Stomach (tissue), 19 donors: ENCODE data around the gene F5. TPM values are rescaled to one million over a fixed set of nuclear protein-coding genes. Genes with fewer than 3 reads are reported as not detected.
A peak's percentile ranks its signal among the peaks of the same experiment; 100 is the strongest.

Experiments used
- DNase-seq, 2 donors: peaks; one replicate each; pipeline versions ENCODE4 v3.0.0 to v3.0.0-alpha.2; 2013 to 2019
- H3K27ac ChIP-seq, 5 donors: fragments of 200-600 bp in 4 of 5; sonication (generic) in 4 of 5; one replicate each; pipeline ENCODE4 v1.5.1; 2013 to 2019; ENCODE audit warnings: mild to moderate bottlenecking in 1 of 5, moderate library complexity in 1 of 5
- H3K27me3 ChIP-seq, 3 donors: fragments of 200-600 bp; sonication (generic); one replicate each; pipeline ENCODE4 v1.5.1; 2017 to 2019; ENCODE audit warnings: mixed run types in 1 of 3
- H3K36me3 ChIP-seq, 4 donors: fragments of 200-600 bp; sonication (generic); 1 replicate in 3 of 4; 2 replicates in 1 of 4; pipeline ENCODE4 v1.5.1; 2016 to 2019
- H3K4me1 ChIP-seq, 4 donors: fragments of 200-600 bp; sonication (generic); one replicate each; pipeline ENCODE4 v1.5.1; 2016 to 2019
- H3K4me3 ChIP-seq, 4 donors: fragments of 200-600 bp; sonication (generic) in 3 of 4; one replicate each; pipeline ENCODE4 v1.5.1; 2016 to 2019; ENCODE audit warnings: mild to moderate bottlenecking in 1 of 4
- H3K9me3 ChIP-seq, 4 donors: fragments of 200-600 bp; sonication (generic); one replicate each; pipeline ENCODE4 v1.5.1; 2016 to 2019
- CTCF ChIP-seq, 7 experiments: fragments of 450-650 bp in 4 of 7; fragments of 200-600 bp in 3 of 7; sonication (generic) in 3 of 7; IDR thresholded peaks; one replicate each; pipeline ENCODE4 v1.5.1; 2016 to 2019; ENCODE audit warnings: antibody characterized with exemption in 7 of 7, control low read depth in 2 of 7, mild to moderate bottlenecking in 1 of 7
- EP300 ChIP-seq: sonication (generic); formaldehyde crosslinking; IDR thresholded peaks from one replicate; pipeline ENCODE4 v1.6.1; 2017; ENCODE audit warnings: antibody characterized with exemption
- POLR2A ChIP-seq, 4 donors: fragments of 450-650 bp; IDR thresholded peaks; one replicate each; pipeline ENCODE4 v1.6.1; 2016; ENCODE audit warnings: antibody characterized with exemption in 4 of 4, control low read depth in 2 of 4, mild to moderate bottlenecking in 1 of 4, moderate library complexity in 1 of 4
- POLR2AphosphoS5 ChIP-seq, 3 donors: sonication (generic); formaldehyde crosslinking; IDR thresholded peaks; one replicate each; pipeline ENCODE4 v1.6.1; 2016; ENCODE audit warnings: antibody characterized with exemption in 3 of 3
- WGBS, 5 donors: extraction: QIAGEN DNeasy Blood & Tissue Kit in 3 of 5; methylation state at CpG; one replicate each; pipeline versions ENCODE4 v1.1.5 to v1.1.7; 2013 to 2018; 5-methylcytosine and 5-hydroxymethylcytosine counted together
- intact Hi-C: fragments of 100-400 bp; cut with DNase I; formaldehyde crosslinking; loops from one replicate; pipeline ENCODE4 v1.15.1; 2023; ENCODE audit warnings: low total_unique reads
- long read RNA-seq, 10 donors: transcript quantifications; one replicate each; lab custom pipeline, GENCODE V29; 2026
- polyA plus RNA-seq, 3 donors: library from polyadenylated mRNA; stranded (reverse); fragments of 200-250 nt; gene quantifications; one replicate each; pipeline ENCODE4 v1.2.3, GENCODE V29; 2013
- total RNA-seq, 5 donors: library from RNA; depleted of rRNA; stranded (reverse); fragments of >200 nt; gene quantifications; one replicate each; pipeline versions ENCODE4 v1.1.0 to v1.2.3, GENCODE V29; 2014 to 2016
- donor health status: healthy with polysubstance abuse.
- donor health status: Bipolar disorder and iron deficiency.
- donor health status: healthy.

F5 gene
- total RNA-seq (1 to 10 TPM in 2 of 5 donors, under 1 TPM in 1, not detected in 2; 0.87 to 4.8 (median 1.2) TPM), polyA plus RNA-seq (1 to 10 TPM in 1 of 3 donors, under 1 TPM in 2; 0.06 to 2.6 (median 0.53) TPM)
- long read RNA-seq, donor 1, result 0 reads
- long read RNA-seq, donor 2, result 0 reads
- long read RNA-seq, donor 3, result 0 reads
- long read RNA-seq, donor 4, result 0 reads
- long read RNA-seq, donor 5, result 0 reads
- long read RNA-seq, donor 6, result 0 reads
- long read RNA-seq, donor 7, result 0 reads
- long read RNA-seq, donor 8, result 0 reads
- long read RNA-seq, donor 9, result 0 reads
- long read RNA-seq, donor 10, result 0 reads

- no peaks in the 10 kb centered on the region for H3K9me3 ChIP-seq
- intact Hi-C loops, result no loop called here
- 13 to 24% (median 22%) methylated on average over 15 of the region's 15 CpGs for WGBS, 5 donors
- H3K36me3 ChIP-seq, result no peaks in the 10 kb centered on the region
- H3K27me3 ChIP-seq, result peaks cover 0 to 11% (median 0%) of the 10 kb centered on the region in 3 donors
- DNase-seq, result peak; percentile 82 to 91
- peaks cover 8 to 14% (median 10%) of the 10 kb centered on the region in 4 donors for H3K4me1 ChIP-seq
- peak within 1 kb of the TSS in 2 of 5 donors; percentile 5 to 41 for H3K27ac ChIP-seq
- H3K4me3 ChIP-seq, result peak within 1 kb of the TSS; percentile 3 to 27 (median 15)
- TF ChIP-seq POLR2A (IDR thresholded peaks at IDR 0.05), result no peak
- TF ChIP-seq EP300, result no peak
- peak in 4 of 7 experiments; percentile 20 to 44 (median 28) for TF ChIP-seq CTCF (IDR thresholded peaks at IDR 0.05)
- TF ChIP-seq POLR2AphosphoS5 (IDR thresholded peaks at IDR 0.05), result peak in 2 of 3 donors; percentile 27 to 29
Measured at GRCh38 chr1:169586395-169587255, at the start of gene F5. Gene F5, minus strand, starts transcription at chr1:169586481. Its CDS starts 95 bp downstream, at chr1:169586386.

DNA sequence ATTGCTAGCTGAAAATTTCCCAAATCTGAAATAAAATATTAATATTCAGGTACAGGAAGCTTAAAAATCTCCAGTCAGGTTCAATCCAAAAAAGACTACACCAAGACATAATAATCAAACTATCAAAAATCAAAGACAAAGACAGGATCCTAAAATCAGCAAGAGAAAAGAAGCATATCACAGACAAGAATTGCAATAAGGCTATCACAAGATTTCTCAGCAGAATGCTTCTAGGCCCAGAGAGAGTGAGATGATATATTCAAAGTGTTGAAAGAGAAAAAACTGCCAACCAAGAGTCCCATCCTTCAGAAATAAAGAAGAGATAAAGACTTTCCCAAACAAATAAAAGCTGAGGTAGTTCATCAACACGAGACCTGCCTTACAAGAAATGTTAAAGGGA, 48.6 kb upstream of the F5 start:
- WGBS, 5 donors, result 70 to 80% (median 74%) methylated on average over 1 of the region's 1 CpG
- intact Hi-C loops, result no loop called here
- DNase-seq, result no peak
- H3K36me3 ChIP-seq, result no peaks in the 10 kb centered on the region
- no peaks in the 10 kb centered on the region for H3K4me1 ChIP-seq
- H3K27me3 ChIP-seq, result no peaks in the 10 kb centered on the region
- no peak overlapping the region for H3K4me3 ChIP-seq
- peaks cover 11 to 47% (median 42%) of the 10 kb centered on the region in 4 donors for H3K9me3 ChIP-seq
- TF ChIP-seq EP300 (no peak), POLR2AphosphoS5 (IDR thresholded peaks at IDR 0.05) (no peak), CTCF (IDR thresholded peaks at IDR 0.05) (no peak), POLR2A (IDR thresholded peaks at IDR 0.05) (no peak)
- H3K27ac ChIP-seq, result no peak overlapping the region

DNA sequence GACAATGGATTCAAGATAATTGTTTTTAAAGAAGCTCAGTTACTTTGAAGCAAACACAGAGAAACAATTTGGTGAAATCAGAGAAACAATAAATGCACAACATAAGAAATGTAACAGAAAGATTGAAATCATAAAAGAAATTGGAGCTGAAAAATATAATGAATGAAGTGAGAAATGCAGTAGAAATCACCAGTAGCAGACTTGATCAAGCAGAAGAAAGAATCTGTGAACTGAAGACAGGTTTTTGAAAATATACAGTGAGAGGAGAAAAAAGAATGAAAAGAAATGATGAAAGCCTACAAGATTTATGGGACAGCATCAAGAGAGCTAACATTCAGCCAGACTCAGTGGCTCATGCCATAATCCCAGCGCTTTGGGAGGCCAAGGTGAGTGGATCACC, 47.9 kb upstream of the F5 start:
- H3K27ac ChIP-seq, result no peak overlapping the region
- intact Hi-C loops, result no loop called here
- 81 to 100% (median 91%) methylated on average over 1 of the region's 1 CpG for WGBS, 5 donors
- TF ChIP-seq POLR2A (IDR thresholded peaks at IDR 0.05), result no peak
- no peak for TF ChIP-seq POLR2AphosphoS5 (IDR thresholded peaks at IDR 0.05)
- no peak for TF ChIP-seq EP300
- no peak for TF ChIP-seq CTCF (IDR thresholded peaks at IDR 0.05)
- H3K9me3 ChIP-seq, result peaks cover 11 to 47% (median 42%) of the 10 kb centered on the region in 4 donors
- H3K4me1 ChIP-seq, result no peaks in the 10 kb centered on the region
- no peaks in the 10 kb centered on the region for H3K36me3 ChIP-seq
- H3K27me3 ChIP-seq, result no peaks in the 10 kb centered on the region
- no peak for DNase-seq
- H3K4me3 ChIP-seq, result no peak overlapping the region

DNA sequence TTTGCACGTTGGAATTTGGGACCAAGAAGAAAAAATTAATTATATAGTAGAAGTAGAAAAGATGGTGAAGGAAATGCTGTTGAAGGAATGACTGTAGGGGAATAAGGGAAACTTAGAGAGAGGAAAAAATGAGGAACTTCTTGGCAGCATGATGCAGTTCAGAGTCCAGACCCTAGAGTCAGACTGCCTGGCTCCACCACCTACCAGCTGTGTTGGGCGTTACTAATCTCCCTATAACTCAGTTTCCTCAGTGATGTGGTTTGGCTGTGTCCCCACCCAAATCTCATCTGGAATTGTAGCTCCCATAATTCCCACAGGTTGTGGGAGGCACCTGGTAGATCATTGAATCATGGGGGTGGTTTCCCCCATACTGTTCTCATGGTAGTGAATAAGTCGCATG, 45.0 kb upstream of the F5 start:
- intact Hi-C loops, result no loop called here
- Histone ChIP-seq H3K9me3 (peaks cover 11 to 35% (median 33%) of the 10 kb centered on the region in 4 donors), H3K27me3 (no peaks in the 10 kb centered on the region), H3K4me1 (no peaks in the 10 kb centered on the region), H3K36me3 (no peaks in the 10 kb centered on the region), H3K27ac (no peak overlapping the region), H3K4me3 (no peak overlapping the region)
- TF ChIP-seq EP300, result no peak
- no peak for TF ChIP-seq POLR2AphosphoS5 (IDR thresholded peaks at IDR 0.05)
- no peak for TF ChIP-seq CTCF (IDR thresholded peaks at IDR 0.05)
- no peak for TF ChIP-seq POLR2A (IDR thresholded peaks at IDR 0.05)
- no peak for DNase-seq
- 78 to 86% (median 81%) methylated on average over 3 of the region's 3 CpGs for WGBS, 5 donors
